ENCODE results near the gene CBFA2T3.

CBFA2T3 gene

GRCh38 chr16:88870608-88871348 is 106.2 kb downstream of the CBFA2T3 start:
- DNase-seq = no peak

DNA sequence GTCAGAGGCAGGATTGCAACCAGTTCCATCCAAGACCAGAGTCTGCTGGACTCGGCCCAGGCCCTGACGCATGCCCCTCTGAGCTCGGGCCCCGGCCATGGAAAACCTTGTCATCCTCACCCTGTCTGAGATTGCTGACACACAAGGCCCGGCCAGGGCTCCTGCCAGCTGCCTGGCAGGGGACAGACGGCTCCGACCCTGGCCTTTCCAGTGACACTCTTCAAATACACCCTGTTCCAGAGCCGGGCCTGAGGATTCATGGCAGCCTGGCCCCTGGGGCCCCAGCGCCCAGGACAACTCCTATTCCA is 107.4 kb downstream of the CBFA2T3 start:
- no peak for DNase-seq

- DNase-seq = no peak
These were observed 107.9 kb downstream of the CBFA2T3 start for GRCh38 chr16:88868974-88869672.

- no peak for DNase-seq
These were observed 109.3 kb downstream of the CBFA2T3 start for GRCh38 chr16:88867581-88868246.

GRCh38 chr16:88866151-88866920 is 110.7 kb downstream of the CBFA2T3 start, which contains the start of gene PABPN1L:
Gene PABPN1L (minus strand): TSS chr16:88866660. CDS start chr16:88866606, 54 bp downstream.
- no peak for DNase-seq

GRCh38 chr16:88865742-88866141 is 111.3 kb downstream of the CBFA2T3 start:
- no peak for DNase-seq

DNA sequence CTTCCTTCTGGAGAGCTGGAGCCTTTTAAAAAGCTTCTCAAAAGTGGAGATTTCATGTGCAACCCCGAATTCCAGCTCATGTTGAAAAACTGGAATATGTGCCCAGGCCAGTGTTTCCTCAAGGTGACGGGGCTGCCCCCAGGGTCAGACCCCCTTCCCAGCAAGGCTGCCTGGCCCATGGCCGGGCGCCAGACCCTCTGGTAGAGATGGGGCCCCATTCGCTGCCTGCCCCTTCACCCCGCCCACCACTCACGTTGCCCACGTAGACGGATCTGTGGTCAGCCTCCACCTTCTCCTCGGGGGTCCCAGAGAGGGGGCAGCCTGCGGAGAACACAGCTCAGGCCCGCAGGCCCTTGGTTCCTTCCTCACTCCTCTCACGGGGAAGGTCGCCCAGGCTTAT is 111.7 kb downstream of the CBFA2T3 start:
- no peak for DNase-seq

DNA sequence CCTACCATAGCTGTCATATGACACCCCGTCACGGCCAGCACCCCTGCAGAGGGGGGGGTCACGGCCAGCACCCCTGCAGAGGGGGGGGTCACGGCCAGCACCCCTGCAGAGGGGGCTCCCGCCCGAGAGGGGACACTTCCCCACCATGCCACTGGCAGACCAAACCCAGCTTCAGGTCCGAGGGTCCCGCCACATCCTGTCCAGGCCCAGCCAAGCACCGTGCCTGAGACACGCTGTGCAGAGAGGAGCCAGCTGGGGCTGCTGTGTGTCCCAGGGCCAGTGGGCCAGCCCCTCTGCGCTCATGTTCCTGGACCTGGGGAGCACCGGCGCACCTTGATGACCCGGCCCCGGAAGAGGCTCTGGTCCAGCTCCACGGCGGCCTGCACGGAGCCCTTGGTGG is 112.5 kb downstream of the CBFA2T3 start:
- no peak for DNase-seq

GRCh38 chr16:88864099-88864498 is 112.9 kb downstream of the CBFA2T3 start:
- DNase-seq = no peak

DNA sequence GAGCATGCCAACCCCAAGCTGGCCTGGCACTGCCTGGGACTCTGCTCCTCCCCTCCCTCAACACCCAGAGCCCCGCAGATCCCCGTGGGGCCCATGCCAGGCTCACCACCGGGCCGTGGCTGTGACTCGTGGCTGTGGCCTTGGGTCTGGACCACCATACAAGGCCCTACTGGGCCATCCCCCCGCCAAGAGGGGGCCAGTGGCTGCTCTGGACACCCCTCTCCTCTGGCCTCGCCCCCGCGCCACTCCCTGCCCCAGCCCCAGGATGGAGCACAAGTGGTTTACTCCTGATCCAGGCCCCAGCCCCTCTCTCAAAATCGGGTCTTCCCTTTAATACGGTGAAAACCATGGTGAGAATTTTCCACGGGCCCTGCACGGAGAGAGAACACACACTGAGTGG is 113.6 kb downstream of the CBFA2T3 start:
- no peak for DNase-seq

DNA sequence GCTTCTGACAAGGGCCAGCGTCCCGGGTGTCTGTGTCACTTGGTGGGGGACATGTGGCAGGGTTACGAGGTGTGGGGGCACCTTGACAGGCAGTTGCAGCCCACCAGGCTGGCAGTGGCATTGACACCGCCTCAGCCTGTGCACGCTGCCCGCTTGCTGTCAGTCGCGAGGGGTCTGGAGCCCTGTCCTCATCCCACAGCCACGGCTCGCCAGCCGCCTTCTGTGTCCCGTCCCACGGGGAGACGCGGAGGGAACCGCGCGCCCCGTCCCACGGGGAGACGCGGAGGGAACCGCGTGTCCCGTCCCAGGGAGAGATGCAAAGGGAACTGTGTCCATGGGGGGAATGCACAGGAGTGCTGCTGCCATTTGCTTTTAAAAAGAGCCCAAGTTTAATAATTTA is 114.0 kb downstream of the CBFA2T3 start:
- no peak for DNase-seq

- DNase-seq = no peak
These were observed 115.6 kb downstream of the CBFA2T3 start for GRCh38 chr16:88861359-88861758.

DNA sequence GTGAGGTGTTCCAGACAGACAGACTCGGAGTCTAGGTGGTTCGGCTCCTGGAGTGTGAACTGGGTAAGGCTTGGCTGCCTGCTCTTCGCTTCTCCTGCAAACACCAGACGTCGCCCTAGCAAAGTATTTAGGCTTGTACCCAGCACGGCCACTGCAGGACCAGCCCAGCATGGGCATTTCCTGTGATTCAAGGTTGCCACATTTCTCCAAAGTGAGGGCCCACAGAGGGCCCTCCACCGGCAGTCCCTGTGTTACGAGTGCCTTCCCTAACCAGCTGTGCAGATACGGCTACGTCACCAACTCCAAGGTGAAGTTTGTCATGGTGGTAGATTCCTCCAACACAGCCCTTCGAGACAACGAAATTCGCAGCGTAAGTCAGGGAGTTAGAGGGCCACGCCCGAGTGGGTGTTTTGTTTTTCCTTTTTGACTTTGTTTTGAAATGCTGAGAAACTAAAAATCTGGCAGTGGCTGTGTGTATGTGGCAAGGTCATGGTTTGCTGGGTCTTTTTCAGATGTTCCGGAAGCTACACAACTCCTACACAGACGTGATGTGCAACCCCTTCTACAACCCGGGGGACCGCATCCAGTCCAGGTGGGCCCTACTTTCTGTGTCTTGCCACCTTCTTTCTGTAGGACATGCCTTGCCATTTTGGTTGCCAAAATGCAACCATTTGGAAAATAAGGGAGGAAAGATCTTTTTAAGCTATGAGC is 117.5 kb downstream of the CBFA2T3 start:
- DNase-seq = no peak

DNA sequence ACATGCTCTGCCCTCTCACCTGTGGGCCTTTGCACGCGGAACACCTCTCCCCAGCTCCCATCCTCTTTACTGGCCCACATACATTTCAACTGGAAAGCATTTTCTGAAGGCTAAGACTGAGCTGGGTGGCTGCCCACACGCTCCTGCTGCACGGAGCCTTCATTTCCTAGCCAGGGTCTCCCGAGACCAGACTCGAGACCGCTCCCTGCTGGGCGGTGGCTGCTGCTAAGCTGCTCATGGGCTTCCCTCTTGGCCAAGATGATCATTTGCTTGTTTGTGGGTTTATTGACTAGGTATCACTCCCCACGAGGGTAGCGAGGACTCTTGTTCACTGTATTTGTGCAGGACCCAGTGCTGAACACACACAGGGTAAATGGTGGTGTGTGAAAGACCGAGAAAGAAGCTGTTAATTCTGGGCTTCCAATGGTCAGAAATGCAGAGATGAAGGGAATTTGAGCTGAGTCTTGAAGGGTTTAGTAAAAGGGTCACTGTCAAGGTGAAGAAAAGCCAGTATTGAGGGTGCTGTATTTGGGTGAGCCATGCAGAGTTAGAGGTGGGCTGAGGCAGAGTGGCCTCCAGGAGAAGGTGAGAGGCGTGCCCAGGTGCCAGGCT is 119.2 kb downstream of the CBFA2T3 start:
- peak in 1 of 2 experiments; percentile 2 for DNase-seq

GRCh38 chr16:88856828-88857727 is 119.9 kb downstream of the CBFA2T3 start, which contains the start of the genes GALNS and TRAPPC2L:
Gene GALNS (minus strand): TSS chr16:88856947. CDS start chr16:88856877, 70 bp downstream.
Gene TRAPPC2L (plus strand): TSS chr16:88857127. CDS start chr16:88857151, 24 bp downstream.
- peak; percentile 74 to 95 for DNase-seq

DNA sequence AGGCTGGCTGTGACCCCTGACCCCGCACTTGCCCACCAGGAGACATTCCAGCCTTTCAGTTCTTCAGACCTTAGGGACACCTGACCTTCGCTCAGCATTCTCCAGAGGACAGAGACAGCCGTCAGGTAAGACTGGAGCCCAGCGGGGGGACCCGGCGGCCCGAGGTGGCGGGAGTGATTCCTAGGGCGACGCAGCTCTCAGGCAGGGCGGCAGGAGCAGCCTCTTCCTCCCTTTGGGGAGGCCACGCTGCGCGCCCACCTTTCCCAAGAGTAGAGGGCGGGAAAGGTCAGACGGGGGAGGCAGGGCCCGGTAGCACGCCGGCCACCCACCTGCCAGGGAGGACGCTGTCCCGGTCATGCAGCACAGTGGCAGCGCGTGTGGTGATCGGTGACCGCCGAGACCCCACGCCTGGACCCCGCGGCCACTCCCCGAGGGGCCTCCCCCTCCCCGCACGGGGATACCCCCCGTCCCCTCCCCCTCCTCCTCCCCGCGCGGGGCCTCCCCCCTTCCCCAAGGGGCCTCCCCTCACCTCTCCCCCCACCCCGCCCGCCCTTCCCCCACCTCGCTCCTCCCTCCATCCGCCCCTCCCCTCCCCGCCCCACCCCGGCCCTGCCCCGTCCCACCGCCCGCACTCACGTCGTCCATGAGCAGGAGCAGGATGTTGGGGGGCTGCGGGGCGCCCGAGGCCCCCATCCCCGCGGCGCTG is 120.7 kb downstream of the CBFA2T3 start:
- DNase-seq = no peak

DNA sequence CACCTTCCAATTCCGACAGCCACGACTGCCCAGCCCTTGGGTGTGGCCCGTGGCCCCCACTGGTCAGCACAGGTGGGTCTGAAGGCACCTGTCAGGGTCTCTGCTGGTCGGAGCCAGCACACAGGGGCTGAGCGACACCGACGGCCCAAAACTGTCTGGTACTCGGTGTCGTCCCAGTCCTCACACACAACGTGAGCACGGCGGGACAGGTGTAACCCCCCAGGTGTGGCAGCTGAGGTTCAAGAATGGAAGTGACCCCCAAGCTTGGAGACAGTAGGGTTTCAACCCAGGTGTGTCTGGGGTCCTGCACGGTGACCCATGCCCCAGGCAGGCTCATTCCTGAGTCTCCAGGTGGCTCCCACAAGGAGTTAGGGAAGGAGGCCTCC is 121.3 kb downstream of the CBFA2T3 start:
- no peak for DNase-seq

- DNase-seq = no peak
These were observed 121.8 kb downstream of the CBFA2T3 start for GRCh38 chr16:88855176-88855575.

DNA sequence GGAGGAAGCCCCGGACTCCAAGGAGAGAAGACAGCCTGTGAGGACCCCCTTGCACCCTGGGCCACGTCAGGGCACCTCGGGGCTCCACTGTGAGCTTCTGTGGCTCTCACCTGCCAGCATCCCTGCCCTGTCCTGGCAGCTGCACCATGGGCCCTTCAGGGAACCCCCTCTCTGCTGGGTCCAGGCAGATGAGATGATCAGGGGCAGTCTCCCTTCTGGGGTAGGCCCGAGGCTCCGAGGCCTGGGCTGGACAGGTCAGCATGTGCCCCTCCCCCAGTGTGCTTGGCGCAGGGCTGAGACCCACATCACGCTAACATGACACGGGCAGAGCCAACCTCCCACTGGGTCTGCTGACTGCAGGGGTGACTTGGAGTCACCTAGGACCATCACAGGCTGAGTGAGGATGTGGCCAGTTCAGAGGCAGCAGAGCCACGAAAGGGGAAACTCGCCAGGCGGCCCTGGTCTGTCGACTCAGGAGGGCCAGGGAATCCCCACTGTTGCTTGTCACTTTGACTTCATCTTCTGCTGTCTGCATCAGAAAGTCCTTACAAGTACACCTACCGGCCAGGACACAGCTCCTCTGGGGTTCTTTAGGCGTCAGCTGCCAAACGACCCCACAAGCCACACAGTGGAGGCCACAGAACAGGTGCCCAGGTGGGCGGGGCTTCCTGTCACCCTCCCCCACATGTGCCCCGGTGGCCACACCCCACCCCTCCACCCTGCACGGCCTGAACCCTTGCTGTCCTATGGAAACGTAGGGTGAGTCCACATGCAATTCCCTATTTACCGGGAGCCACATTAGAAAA is 122.5 kb downstream of the CBFA2T3 start:
- no peak for DNase-seq
